Coronary artery (tissue), 2 donors: ENCODE data around the gene SCYL1.
A peak's percentile ranks its signal among the peaks of the same experiment; 100 is the strongest.

Experiments
- DNase-seq: peaks from one replicate; pipeline ENCODE4 v3.0.0-alpha.2; 2017; ENCODE audit warnings: low spot score
- H3K27ac ChIP-seq, 2 donors: fragments of 200-600 bp; sonication (generic); one replicate each; pipeline ENCODE4 v1.5.1; 2016 to 2019
- H3K4me3 ChIP-seq: fragments of 200-600 bp; sonication (generic); 2 replicates; pipeline ENCODE4 v1.5.1; 2016; ENCODE audit warnings: mild to moderate bottlenecking, moderate library complexity
- TF ChIP-seq, protein P1 (sequence below): fragments of 200-600 bp; sonication (generic); IDR thresholded peaks from one replicate; pipeline ENCODE4 v1.5.1; 2019; ENCODE audit warnings: antibody characterized with exemption

SCYL1 gene

GRCh38 chr11:65569164-65569972 is 44.5 kb downstream of the SCYL1 start:
- peak overlapping the region; percentile 96 to 100 for H3K27ac ChIP-seq
- TF ChIP-seq, protein P1, sequence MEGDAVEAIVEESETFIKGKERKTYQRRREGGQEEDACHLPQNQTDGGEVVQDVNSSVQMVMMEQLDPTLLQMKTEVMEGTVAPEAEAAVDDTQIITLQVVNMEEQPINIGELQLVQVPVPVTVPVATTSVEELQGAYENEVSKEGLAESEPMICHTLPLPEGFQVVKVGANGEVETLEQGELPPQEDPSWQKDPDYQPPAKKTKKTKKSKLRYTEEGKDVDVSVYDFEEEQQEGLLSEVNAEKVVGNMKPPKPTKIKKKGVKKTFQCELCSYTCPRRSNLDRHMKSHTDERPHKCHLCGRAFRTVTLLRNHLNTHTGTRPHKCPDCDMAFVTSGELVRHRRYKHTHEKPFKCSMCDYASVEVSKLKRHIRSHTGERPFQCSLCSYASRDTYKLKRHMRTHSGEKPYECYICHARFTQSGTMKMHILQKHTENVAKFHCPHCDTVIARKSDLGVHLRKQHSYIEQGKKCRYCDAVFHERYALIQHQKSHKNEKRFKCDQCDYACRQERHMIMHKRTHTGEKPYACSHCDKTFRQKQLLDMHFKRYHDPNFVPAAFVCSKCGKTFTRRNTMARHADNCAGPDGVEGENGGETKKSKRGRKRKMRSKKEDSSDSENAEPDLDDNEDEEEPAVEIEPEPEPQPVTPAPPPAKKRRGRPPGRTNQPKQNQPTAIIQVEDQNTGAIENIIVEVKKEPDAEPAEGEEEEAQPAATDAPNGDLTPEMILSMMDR = no peak
- DNase-seq = peak; percentile 82
- peak overlapping the region; percentile 98 for H3K4me3 ChIP-seq

GRCh38 chr11:65569973-65570918 is 45.4 kb downstream of the SCYL1 start, which contains the start of gene ZNRD2:
Gene ZNRD2, plus strand, starts transcription at chr11:65570477. Its CDS starts 15 bp downstream, at chr11:65570492.
- DNase-seq = peak; percentile 99
- peak within 1 kb of the TSS; percentile 98 for H3K4me3 ChIP-seq
- TF ChIP-seq, protein P1 = no peak
- peak within 1 kb of the TSS; percentile 96 to 100 for H3K27ac ChIP-seq

DNA sequence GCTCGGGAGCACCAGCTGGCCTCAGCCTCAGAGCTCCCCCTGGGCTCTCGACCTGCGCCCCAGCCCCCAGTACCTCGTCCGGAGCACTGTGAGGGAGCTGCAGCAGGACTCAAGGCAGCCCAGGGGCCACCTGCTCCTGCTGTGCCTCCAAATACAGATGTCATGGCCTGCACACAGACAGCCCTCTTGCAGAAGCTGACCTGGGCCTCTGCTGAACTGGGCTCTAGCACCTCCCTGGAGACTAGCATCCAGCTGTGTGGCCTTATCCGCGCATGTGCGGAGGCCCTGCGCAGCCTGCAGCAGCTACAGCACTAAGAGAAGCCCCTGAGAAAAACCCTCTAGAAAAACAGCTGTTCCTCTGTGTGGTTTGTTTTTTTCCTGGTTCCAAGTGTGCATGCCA is 46.5 kb downstream of the SCYL1 start:
- peak overlapping the region; percentile 86 to 100 for H3K27ac ChIP-seq
- no peak for DNase-seq
- TF ChIP-seq, protein P1 = no peak
- H3K4me3 ChIP-seq = peak overlapping the region; percentile 98

DNA sequence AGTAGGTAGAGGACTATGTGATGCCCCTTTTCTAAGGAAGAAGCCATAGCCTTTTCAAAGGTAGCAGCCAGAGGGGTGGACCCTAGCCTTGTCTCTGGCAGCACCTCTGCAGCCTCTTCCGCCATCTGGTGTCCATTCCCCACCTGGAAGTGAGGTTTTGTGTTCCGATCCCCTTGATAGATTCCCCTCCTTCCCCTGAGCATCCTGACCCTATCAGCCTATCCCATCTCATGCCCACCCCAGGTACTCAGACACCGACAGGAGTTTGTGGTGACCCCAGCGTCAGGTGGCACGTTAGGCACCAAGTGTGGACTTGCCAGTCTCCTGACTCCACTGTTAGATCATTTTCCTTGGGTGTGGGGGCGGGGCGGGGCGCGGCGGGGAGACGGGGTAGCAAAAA is 47.1 kb downstream of the SCYL1 start:
- peak overlapping the region; percentile 86 to 100 for H3K27ac ChIP-seq
- TF ChIP-seq, protein P1 = peak; percentile 20
- no peak for DNase-seq
- peak overlapping the region; percentile 98 for H3K4me3 ChIP-seq

DNA sequence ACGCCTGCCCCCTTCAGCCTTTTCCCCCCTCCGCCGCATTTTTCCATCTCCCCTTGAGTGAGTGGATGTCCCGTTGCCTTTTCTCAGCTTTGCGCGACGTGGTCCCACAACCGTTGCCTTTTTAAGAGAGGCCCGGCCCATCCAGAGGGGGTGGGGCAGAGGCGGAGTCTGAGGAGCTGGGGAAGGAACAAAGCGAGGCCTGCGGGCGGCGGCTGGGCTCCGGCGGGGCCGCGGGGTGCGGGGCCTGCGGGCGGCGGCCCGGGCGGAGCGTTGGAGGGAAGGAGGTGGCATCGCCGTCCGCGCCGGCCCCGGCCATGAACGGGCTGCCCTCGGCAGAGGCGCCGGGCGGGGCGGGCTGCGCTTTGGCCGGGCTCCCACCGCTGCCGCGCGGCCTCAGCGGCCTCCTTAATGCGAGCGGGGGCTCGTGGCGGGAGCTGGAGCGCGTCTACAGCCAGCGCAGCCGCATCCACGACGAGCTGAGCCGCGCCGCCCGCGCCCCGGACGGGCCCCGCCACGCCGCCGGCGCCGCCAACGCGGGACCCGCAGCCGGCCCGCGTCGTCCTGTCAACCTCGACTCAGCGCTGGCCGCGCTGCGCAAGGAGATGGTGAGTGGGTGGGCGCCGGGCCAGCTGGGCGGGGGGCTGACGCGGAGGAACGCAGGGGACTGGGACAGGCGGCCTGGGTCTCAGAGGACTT is 47.6 kb downstream of the SCYL1 start, which contains the start of gene FAM89B:
TSS of gene FAM89B (plus strand) at position 183 of the 696 bp plus-strand sequence. CDS start at position 315, 132 bp downstream.
- peak; percentile 94 for DNase-seq
- Histone ChIP-seq H3K27ac (peak within 1 kb of the TSS; percentile 86 to 100), H3K4me3 (peak within 1 kb of the TSS; percentile 98)
- TF ChIP-seq, protein P1 = no peak

DNA sequence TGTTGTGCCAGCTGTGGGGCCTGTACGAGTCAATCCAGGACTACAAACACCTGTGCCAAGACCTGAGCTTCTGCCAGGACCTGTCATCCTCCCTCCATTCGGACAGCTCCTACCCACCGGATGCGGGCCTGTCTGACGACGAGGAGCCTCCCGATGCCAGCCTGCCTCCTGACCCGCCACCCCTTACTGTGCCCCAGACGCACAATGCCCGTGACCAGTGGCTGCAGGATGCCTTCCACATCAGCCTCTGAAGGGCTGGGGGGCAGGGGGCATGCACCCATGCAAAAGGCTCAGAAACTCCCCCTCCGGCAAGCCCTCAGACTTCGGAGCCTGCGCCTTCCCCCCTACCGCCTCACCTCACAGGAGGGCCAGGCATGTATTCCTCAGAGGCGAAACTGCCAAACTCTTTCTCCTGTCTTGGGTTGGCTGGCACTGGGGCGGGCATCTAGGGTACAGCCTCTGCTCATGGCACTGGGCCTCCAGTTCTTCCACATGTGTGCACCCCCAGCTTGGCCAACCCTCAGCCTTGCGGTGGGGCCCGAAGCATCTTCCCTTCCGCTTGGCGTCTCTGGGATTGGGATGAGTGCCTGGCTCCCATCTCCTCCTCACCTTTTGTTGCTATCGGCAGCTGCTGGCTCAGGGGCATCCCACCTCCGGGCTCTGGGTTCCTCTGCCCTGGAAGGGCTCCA is 48.7 kb downstream of the SCYL1 start:
- Histone ChIP-seq H3K27ac (peak overlapping the region; percentile 86 to 100), H3K4me3 (peak overlapping the region; percentile 98)
- no peak for DNase-seq
- TF ChIP-seq, protein P1 = no peak
